SK-N-SH (cell line): ENCODE measurements around the gene SCARF2.

Experiments used
- MEF2A ChIP-seq: IDR thresholded peaks from 2 replicates; pipeline ENCODE4 v1.4.0; 2012; ENCODE audit warnings: low read depth, borderline replicate concordance
- POLR2AphosphoS5 ChIP-seq: IDR thresholded peaks from 2 replicates; pipeline ENCODE4 v1.6.1; 2012; ENCODE audit warnings: low read depth, low read length
- RFX5 ChIP-seq: IDR thresholded peaks from 2 replicates; pipeline ENCODE4 v1.6.1; 2012; ENCODE audit warnings: mild to moderate bottlenecking, improper control_type of control experiment, low read length
- TF ChIP-seq, protein P1 (sequence below): fragments of 200-600 bp; sonication (generic); IDR thresholded peaks from 2 replicates; pipeline ENCODE4 v1.6.1; 2017; ENCODE audit warnings: antibody characterized with exemption, mild to moderate bottlenecking, moderate library complexity

DNA sequence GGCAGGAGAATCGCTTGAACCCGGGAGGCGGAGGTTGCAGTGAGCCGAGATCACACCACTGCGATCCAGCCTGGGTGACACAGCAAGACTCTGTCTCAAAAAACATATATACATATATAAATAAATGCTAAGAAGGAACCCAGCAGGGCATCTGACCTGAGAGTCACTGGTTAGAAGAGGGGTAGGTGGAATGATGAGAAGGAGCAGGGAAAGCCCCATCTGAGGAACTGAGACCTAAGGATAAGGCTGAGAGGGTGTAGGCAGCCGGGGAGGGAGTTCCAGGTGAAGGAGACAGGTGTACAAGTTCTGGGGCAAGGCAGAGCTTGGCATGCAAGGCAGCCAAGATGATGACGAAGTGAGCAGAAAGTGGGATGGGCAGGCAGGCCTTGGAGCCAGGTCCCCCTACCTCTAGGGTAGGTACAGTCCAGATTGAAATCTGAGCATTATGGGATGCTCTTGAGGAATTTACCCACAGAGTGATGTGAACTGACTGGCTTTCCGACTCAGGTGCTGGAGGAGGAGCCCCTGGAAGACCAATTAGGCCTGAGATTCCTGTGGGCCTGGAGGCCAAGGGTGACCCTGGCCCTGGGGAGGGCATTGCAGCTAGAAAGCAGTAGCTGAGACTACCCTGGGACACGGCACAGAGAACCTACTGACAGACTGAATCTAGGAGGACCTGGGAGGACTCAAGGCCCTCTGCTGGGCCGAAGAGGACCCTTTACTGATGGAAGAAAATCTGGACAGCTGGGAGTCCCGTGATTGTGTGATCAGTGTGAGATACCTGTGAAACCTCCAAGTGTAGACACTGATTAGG, 35.2 kb upstream of the SCARF2 start:
- TF ChIP-seq, protein P1, sequence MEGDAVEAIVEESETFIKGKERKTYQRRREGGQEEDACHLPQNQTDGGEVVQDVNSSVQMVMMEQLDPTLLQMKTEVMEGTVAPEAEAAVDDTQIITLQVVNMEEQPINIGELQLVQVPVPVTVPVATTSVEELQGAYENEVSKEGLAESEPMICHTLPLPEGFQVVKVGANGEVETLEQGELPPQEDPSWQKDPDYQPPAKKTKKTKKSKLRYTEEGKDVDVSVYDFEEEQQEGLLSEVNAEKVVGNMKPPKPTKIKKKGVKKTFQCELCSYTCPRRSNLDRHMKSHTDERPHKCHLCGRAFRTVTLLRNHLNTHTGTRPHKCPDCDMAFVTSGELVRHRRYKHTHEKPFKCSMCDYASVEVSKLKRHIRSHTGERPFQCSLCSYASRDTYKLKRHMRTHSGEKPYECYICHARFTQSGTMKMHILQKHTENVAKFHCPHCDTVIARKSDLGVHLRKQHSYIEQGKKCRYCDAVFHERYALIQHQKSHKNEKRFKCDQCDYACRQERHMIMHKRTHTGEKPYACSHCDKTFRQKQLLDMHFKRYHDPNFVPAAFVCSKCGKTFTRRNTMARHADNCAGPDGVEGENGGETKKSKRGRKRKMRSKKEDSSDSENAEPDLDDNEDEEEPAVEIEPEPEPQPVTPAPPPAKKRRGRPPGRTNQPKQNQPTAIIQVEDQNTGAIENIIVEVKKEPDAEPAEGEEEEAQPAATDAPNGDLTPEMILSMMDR = no peak
- TF ChIP-seq MEF2A = no peak
- TF ChIP-seq POLR2AphosphoS5 = no peak
- TF ChIP-seq RFX5 = no peak
